Activated naive CD4-positive, alpha-beta T cell treated with anti-CD3 and anti-CD28 coated beads for 36 hours (primary cell): Measurements from ENCODE around the gene RGMB. TPM values are rescaled to one million over a fixed set of nuclear protein-coding genes. Genes with fewer than 3 reads are reported as not detected.
"Not testable (repeated sequence)": the region's sequence is repeated elsewhere in the genome, so short reads cannot be mapped to it uniquely, and the experiment has no call there.

Experiments used
- CTCF ChIA-PET: fragments of 350-600 bp; sonication (Branson Sonifier 250); formaldehyde crosslinking; loops from one replicate; lab custom pipeline; 2021; ENCODE audit warnings: antibody characterized with exemption; lab: Charles Lee
- DNase-seq: peaks from one replicate; pipeline ENCODE4 v3.0.0-alpha.2; 2020
- H3K27ac Mint-ChIP-seq: one replicate; pipeline ENCODE4 v1.8.0; 2021; ENCODE audit warnings: mild to moderate bottlenecking, mixed read lengths
- H3K27me3 Mint-ChIP-seq: one replicate; pipeline ENCODE4 v1.8.0; 2021; ENCODE audit warnings: low read depth, mixed read lengths
- H3K36me3 Mint-ChIP-seq: one replicate; pipeline ENCODE4 v1.8.0; 2021; ENCODE audit warnings: low read depth, mixed read lengths
- H3K4me1 Mint-ChIP-seq: one replicate; pipeline ENCODE4 v1.8.0; 2021; ENCODE audit warnings: low read depth, mixed read lengths
- H3K4me3 Mint-ChIP-seq: one replicate; pipeline ENCODE4 v1.8.0; 2021; ENCODE audit warnings: mild to moderate bottlenecking, moderate library complexity, mixed read lengths
- H3K9me3 Mint-ChIP-seq: one replicate; pipeline ENCODE4 v1.8.0; 2021; ENCODE audit warnings: mixed read lengths
- intact Hi-C: fragments of 100-400 bp; cut with micrococcal nuclease; formaldehyde crosslinking; loops from one replicate; pipeline ENCODE4 v1.15.1; 2023
- total RNA-seq, 2 experiments: library from RNA; stranded (reverse); gene quantifications; one replicate each; pipeline ENCODE4 v1.2.3, GENCODE V29; 2021

Gene RGMB
- total RNA-seq, 2 experiments from 2014 or later, result 5.0 to 5.9 TPM

DNA sequence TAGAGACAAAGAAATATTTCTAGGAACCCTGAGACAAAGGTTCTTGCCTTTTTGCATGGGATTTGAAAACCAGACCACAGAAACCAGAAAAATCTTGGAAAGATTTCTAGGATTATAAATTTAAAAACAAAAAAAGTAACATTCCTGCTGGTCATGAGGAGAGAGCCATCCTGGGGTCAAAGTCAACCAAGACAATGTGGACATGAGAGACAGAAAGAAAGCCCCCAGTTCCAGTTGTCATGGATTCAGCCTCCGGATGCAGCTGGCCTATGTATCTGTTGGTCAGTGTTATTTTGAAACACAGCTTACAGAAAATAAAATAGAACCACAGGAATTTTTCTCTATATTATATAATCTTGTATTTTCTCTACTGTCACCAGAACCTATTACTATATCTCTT lies 24.4 kb upstream of the RGMB start:
- intact Hi-C loops, result no loop called here
- peaks cover 6% of the 10 kb centered on the region for H3K27me3 Mint-ChIP-seq
- H3K9me3 Mint-ChIP-seq, result peaks cover 4% of the 10 kb centered on the region
- H3K4me1 Mint-ChIP-seq, result no peaks in the 10 kb centered on the region
- peaks cover 1% of the 10 kb centered on the region for H3K36me3 Mint-ChIP-seq
- no peak overlapping the region for H3K4me3 Mint-ChIP-seq
- DNase-seq, result no peak
- CTCF ChIA-PET, result interaction anchor here (1.4 kb wide), 1 partner anchor 19 kb away, joined by 3 read pairs; no protein-coding TSS in a partner anchor
- H3K27ac Mint-ChIP-seq, result no peak overlapping the region

- CTCF ChIA-PET, result no interaction called here
- H3K9me3 Mint-ChIP-seq, result peaks cover 4% of the 10 kb centered on the region
- intact Hi-C loops, result no loop called here
- H3K27me3 Mint-ChIP-seq, result no peaks in the 10 kb centered on the region
- no peak overlapping the region for H3K4me3 Mint-ChIP-seq
- peaks cover 1% of the 10 kb centered on the region for H3K36me3 Mint-ChIP-seq
- peak; percentile 11 for DNase-seq
- no peaks in the 10 kb centered on the region for H3K4me1 Mint-ChIP-seq
- no peak overlapping the region for H3K27ac Mint-ChIP-seq
These were observed 22.8 kb upstream of the RGMB start for GRCh38 chr5:98750693-98751092.

DNA sequence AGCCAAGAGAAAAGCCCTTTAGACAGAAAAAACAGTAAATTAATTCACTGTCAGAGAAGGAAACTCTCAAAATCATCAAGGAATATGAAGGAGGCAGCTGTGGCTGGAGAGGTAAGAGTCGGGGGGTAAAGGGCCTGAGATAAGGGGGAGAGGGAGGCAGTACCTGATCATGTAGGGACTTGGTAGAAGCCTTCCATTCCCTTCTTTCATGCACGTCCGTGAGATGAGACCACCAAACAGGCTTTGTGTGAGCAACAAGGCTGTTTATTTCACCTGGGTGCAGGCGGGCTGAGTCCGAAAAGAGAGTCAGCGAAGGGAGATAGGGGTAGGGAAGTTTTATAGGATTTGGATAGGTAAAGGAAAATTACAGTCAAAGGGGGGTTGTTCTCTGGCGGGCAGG lies 21.1 kb upstream of the RGMB start:
- CTCF ChIA-PET, result interaction anchor here (2.1 kb wide), 1 partner anchor 16 kb away, joined by 10 read pairs; no protein-coding TSS in a partner anchor
- H3K9me3 Mint-ChIP-seq, DNase-seq, H3K27me3 Mint-ChIP-seq, H3K4me3 Mint-ChIP-seq, H3K27ac Mint-ChIP-seq, H3K4me1 Mint-ChIP-seq, intact Hi-C loops, H3K36me3 Mint-ChIP-seq: not testable (repeated sequence)

- H3K4me1 Mint-ChIP-seq, H3K27ac Mint-ChIP-seq, DNase-seq, H3K4me3 Mint-ChIP-seq, H3K27me3 Mint-ChIP-seq, intact Hi-C loops, H3K9me3 Mint-ChIP-seq, H3K36me3 Mint-ChIP-seq: not testable (repeated sequence)
- CTCF ChIA-PET, result interaction anchor here (2.1 kb wide), 1 partner anchor 16 kb away, joined by 10 read pairs; no protein-coding TSS in a partner anchor
These were observed 20.7 kb upstream of the RGMB start for GRCh38 chr5:98752801-98753200.

- Mint-ChIP-seq H3K36me3 (peaks cover 2% of the 10 kb centered on the region), H3K27me3 (peaks cover 5% of the 10 kb centered on the region), H3K4me1 (no peaks in the 10 kb centered on the region), H3K27ac (no peak overlapping the region), H3K4me3 (no peak overlapping the region), H3K9me3 (peaks cover 3% of the 10 kb centered on the region)
- DNase-seq, result no peak
- CTCF ChIA-PET, result interaction anchor here (2.1 kb wide), 1 partner anchor 15 kb away, joined by 10 read pairs; no protein-coding TSS in a partner anchor
- intact Hi-C loops, result no loop called here
These were observed 20.0 kb upstream of the RGMB start for GRCh38 chr5:98753507-98753906.

- Mint-ChIP-seq H3K4me1 (no peaks in the 10 kb centered on the region), H3K27me3 (peaks cover 5% of the 10 kb centered on the region)
- CTCF ChIA-PET, result interaction anchor here (0.9 kb wide), 1 partner anchor 15 kb away, joined by 5 read pairs; no protein-coding TSS in a partner anchor
These were observed 18.1 kb upstream of the RGMB start for GRCh38 chr5:98755406-98755805.

DNA sequence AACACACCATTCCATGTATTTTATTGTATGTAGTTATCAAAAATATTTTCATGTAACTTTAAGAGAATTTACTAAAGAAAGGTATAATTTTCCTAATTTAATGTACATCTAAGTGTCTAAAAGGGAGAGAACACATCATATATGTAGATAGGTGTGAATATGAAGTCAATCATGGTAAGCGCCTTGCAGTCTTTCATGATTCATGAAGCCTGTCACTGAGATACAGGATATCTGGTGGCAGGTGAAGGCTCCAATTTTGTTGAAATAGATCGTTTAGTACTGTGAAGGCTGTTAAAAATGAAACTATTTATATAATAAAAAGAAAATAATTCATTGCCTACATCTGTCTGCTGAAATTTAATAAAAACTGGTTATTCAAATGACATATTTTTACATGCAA lies 15.5 kb upstream of the RGMB start:
- H3K36me3 Mint-ChIP-seq, result peaks cover 2% of the 10 kb centered on the region
- CTCF ChIA-PET, result no interaction called here
- H3K27ac Mint-ChIP-seq, result no peak overlapping the region
- no peaks in the 10 kb centered on the region for H3K4me1 Mint-ChIP-seq
- H3K9me3 Mint-ChIP-seq, result peaks cover 3% of the 10 kb centered on the region
- intact Hi-C loops, result no loop called here
- DNase-seq, result no peak
- peaks cover 14% of the 10 kb centered on the region for H3K27me3 Mint-ChIP-seq
- no peak overlapping the region for H3K4me3 Mint-ChIP-seq

More at GRCh38 chr5:98755406-98755805, 18.1 kb upstream of the RGMB start:
- H3K27ac Mint-ChIP-seq, result no peak overlapping the region
- peaks cover 3% of the 10 kb centered on the region for H3K9me3 Mint-ChIP-seq
- DNase-seq, result no peak
- H3K4me3 Mint-ChIP-seq, result no peak overlapping the region
- intact Hi-C loops, result no loop called here
- H3K36me3 Mint-ChIP-seq, result peaks cover 2% of the 10 kb centered on the region

DNA sequence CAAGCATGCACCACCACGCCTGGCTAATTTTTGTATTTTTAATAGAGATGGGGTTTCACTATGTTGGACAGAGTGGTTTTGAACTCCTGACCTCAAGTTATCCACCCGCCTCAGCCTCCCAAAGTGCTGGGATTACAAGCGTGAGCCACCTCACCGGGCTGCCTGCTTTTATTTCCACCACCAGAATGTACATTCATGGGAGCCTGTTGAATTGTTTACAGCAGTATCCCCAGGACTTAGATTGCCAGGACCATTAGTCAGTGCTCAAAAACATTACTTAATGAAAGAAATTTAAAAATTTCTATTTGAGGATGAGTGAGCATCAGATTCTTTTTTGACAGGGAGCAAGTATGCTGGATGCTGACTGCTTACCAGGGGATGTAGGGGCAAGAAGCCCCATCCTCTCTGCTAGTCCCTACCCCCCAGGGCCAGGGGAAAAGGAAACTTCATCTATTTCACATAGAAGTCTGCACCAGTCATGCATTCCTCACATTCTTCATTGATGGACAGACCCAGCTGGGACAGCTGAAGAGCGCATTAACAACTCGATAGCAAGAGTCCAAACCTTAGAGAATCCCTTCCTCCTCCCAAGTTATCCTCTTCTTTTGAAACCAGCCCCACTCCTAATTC lies 10.3 kb upstream of the RGMB start:
- H3K27me3 Mint-ChIP-seq, result peaks cover 25% of the 10 kb centered on the region
- intact Hi-C loops, result loop anchor here (10.0 kb wide), 1 partner anchor 1338 kb away; no protein-coding TSS in a partner anchor
- CTCF ChIA-PET, result no interaction called here
- no peak for DNase-seq
- H3K9me3 Mint-ChIP-seq, result no peaks in the 10 kb centered on the region
- no peak overlapping the region for H3K4me3 Mint-ChIP-seq
- no peaks in the 10 kb centered on the region for H3K36me3 Mint-ChIP-seq
- H3K27ac Mint-ChIP-seq, result no peak overlapping the region
- H3K4me1 Mint-ChIP-seq, result peaks cover under 1% of the 10 kb centered on the region

- CTCF ChIA-PET, result interaction anchor here (0.5 to 0.6 kb wide), 2 partner anchors 86 to 237 kb away, joined by 4 read pairs; no protein-coding TSS in a partner anchor
- Mint-ChIP-seq H3K4me3 (no peak overlapping the region), H3K36me3 (no peaks in the 10 kb centered on the region), H3K27me3 (peaks cover 32% of the 10 kb centered on the region), H3K9me3 (no peaks in the 10 kb centered on the region), H3K4me1 (peaks cover 5% of the 10 kb centered on the region), H3K27ac (no peak overlapping the region)
- no peak for DNase-seq
- intact Hi-C loops, result loop anchor here (10.0 kb wide), 1 partner anchor 1341 kb away; no protein-coding TSS in a partner anchor
These were observed 7.6 kb upstream of the RGMB start for GRCh38 chr5:98765815-98766214.

GRCh38 chr5:98767581-98767980 lies 5.9 kb upstream of the RGMB start:
- no peak overlapping the region for H3K4me3 Mint-ChIP-seq
- H3K36me3 Mint-ChIP-seq, result no peaks in the 10 kb centered on the region
- no peak overlapping the region for H3K27ac Mint-ChIP-seq
- DNase-seq, result no peak
- H3K4me1 Mint-ChIP-seq, result peaks cover 13% of the 10 kb centered on the region
- H3K9me3 Mint-ChIP-seq, result no peaks in the 10 kb centered on the region
- intact Hi-C loops, result loop anchor here (10.0 kb wide), 1 partner anchor 1343 kb away; no protein-coding TSS in a partner anchor
- peaks cover 28% of the 10 kb centered on the region for H3K27me3 Mint-ChIP-seq
- CTCF ChIA-PET, result interaction anchor here (0.6 to 7.0 kb wide), 14 partner anchors 10 to 1625 kb away, joined by 3 to 155 read pairs (median 4); partner anchors contain the start of gene LIX1

- Mint-ChIP-seq H3K9me3 (no peaks in the 10 kb centered on the region), H3K27ac (no peak overlapping the region), H3K4me3 (peak overlapping the region; percentile 91), H3K36me3 (no peaks in the 10 kb centered on the region), H3K27me3 (peaks cover 30% of the 10 kb centered on the region), H3K4me1 (peaks cover 17% of the 10 kb centered on the region)
- peak; percentile 61 for DNase-seq
- CTCF ChIA-PET, result interaction anchor here (0.6 to 7.0 kb wide), 30 partner anchors 9 to 1626 kb away, joined by 3 to 155 read pairs (median 4); partner anchors contain the start of gene LIX1
- intact Hi-C loops, result loop anchor here (1.0 to 10.0 kb wide), 3 partner anchors 58 to 1537 kb away; no protein-coding TSS in a partner anchor
These were observed 5.1 kb upstream of the RGMB start for GRCh38 chr5:98768160-98768959.

DNA sequence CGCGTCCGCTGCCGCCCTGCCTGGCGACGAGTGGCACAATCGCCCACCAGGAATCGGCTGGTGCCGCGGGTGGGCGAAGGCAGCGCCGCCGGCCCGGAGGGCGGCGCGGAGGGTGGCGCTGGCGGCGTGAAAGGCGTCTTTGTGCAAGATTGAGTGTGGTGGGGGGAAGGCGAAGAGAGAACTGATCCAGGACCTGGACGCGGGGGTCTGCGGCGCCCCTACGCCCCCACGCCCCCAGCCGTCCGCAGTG lies 4.6 kb upstream of the RGMB start:
- Mint-ChIP-seq H3K27ac (no peak overlapping the region), H3K27me3 (peaks cover 29% of the 10 kb centered on the region), H3K9me3 (no peaks in the 10 kb centered on the region), H3K4me3 (peak overlapping the region; percentile 91), H3K4me1 (peaks cover 17% of the 10 kb centered on the region), H3K36me3 (no peaks in the 10 kb centered on the region)
- intact Hi-C loops, result loop anchor here (1.0 to 10.0 kb wide), 5 partner anchors 58 to 1538 kb away; no protein-coding TSS in a partner anchor
- DNase-seq, result no peak
- CTCF ChIA-PET, result interaction anchor here (0.7 to 7.0 kb wide), 26 partner anchors 8 to 508 kb away, joined by 3 to 155 read pairs (median 4); no protein-coding TSS in a partner anchor
